Common myeloid progenitor, CD34-positive (primary cell): ENCODE results near the gene CD1D.

Experiments
- CTCF ChIA-PET: fragments of 350-600 bp; sonication (Branson Sonifier 250); formaldehyde crosslinking; loops from one replicate; lab custom pipeline; 2021; ENCODE audit warnings: antibody characterized with exemption; lab: Charles Lee
- POLR2A ChIA-PET: fragments of 350-600 bp; sonication (Branson Sonifier 250); formaldehyde crosslinking; loops from one replicate; lab custom pipeline; 2021; ENCODE audit warnings: antibody characterized with exemption; lab: Charles Lee
- DNase-seq, 3 donors: peaks; one replicate each; pipeline versions ENCODE4 v3.0.0 to v3.0.0-alpha.2; 2013
- H3K27ac ChIP-seq, 2 experiments: 1 replicate in 1 of 2; 2 replicates in 1 of 2; pipeline ENCODE4 v1.7.0; 2013; ENCODE audit warnings: inconsistent platforms in 2 of 2, low read length in 2 of 2, mild to moderate bottlenecking in 2 of 2, low read depth in 1 of 2, moderate library complexity in 1 of 2; ENCODE audit not compliant: severe bottlenecking in 2 of 2, insufficient read depth in 1 of 2, poor library complexity in 1 of 2
- H3K27me3 ChIP-seq, 5 experiments: replicated peaks in 2 of 5; 1 replicate in 3 of 5; 2 replicates in 2 of 5; pipeline versions ENCODE4 v1.6.1 to v1.7.0; 2013; ENCODE audit warnings: low read length in 4 of 5, mild to moderate bottlenecking in 2 of 5, moderate library complexity in 2 of 5, inconsistent platforms in 1 of 5; ENCODE audit not compliant: insufficient read depth in 5 of 5, control insufficient read depth in 4 of 5
- H3K36me3 ChIP-seq, 4 experiments: 1 replicate in 2 of 4; 2 replicates in 2 of 4; pipeline versions ENCODE4 v1.6.1 to v1.7.0; 2013; ENCODE audit warnings: low read length in 3 of 4, control low read depth in 1 of 4, mild to moderate bottlenecking in 1 of 4; ENCODE audit not compliant: control insufficient read depth in 4 of 4, insufficient read depth in 4 of 4
- H3K4me1 ChIP-seq, 4 experiments: 1 replicate in 3 of 4; 2 replicates in 1 of 4; pipeline versions ENCODE4 v1.6.1 to v1.7.1; 2013; ENCODE audit warnings: low read length in 3 of 4, mild to moderate bottlenecking in 3 of 4, control low read depth in 1 of 4, inconsistent platforms in 1 of 4, moderate library complexity in 1 of 4; ENCODE audit not compliant: control insufficient read depth in 4 of 4, insufficient read depth in 4 of 4; ENCODE audit errors: control extremely low read depth in 1 of 4
- H3K4me3 ChIP-seq, 7 experiments: 1 replicate in 4 of 7; 2 replicates in 3 of 7; pipeline versions ENCODE4 v1.5.1 to v1.7.0; 2013; ENCODE audit warnings: mild to moderate bottlenecking in 7 of 7, low read length in 6 of 7, moderate library complexity in 6 of 7, inconsistent platforms in 2 of 7, low read depth in 2 of 7, control low read depth in 1 of 7; ENCODE audit not compliant: insufficient read depth in 4 of 7, control insufficient read depth in 1 of 7; ENCODE audit errors: extremely low read depth in 1 of 7
- H3K9me3 ChIP-seq, 5 experiments: 1 replicate in 4 of 5; 2 replicates in 1 of 5; pipeline versions ENCODE4 v1.6.1 to v1.7.1; 2013; ENCODE audit warnings: low read length in 4 of 5, mild to moderate bottlenecking in 2 of 5, inconsistent platforms in 1 of 5, low read depth in 1 of 5, moderate library complexity in 1 of 5; ENCODE audit not compliant: control insufficient read depth in 4 of 5, insufficient read depth in 2 of 5; ENCODE audit errors: control extremely low read depth in 1 of 5
- WGBS: methylation state at CpG from one replicate; pipeline ENCODE4 v1.1.5; 2013; ENCODE audit not compliant: insufficient coverage; 5-methylcytosine and 5-hydroxymethylcytosine counted together

Gene CD1D

DNA sequence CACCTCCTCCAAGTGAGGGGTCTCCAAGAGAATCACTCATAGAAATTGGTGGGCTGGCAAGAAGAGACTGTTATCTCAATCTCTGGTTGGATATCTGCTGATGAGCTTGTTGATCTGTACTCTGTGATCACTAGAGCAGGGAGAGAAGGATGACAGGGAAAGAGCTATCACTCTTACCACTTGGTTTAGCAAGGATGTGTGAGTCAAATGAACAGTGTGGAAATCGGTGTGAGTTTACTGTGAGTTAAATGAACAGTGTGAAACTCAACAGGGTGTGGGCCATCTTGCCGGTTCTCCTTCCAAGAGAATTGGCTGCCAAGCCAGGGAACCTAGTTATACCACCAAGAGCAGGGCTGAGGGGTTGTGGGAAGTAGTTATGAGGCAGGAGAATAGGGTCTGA is 33.3 kb upstream of the CD1D start:
- POLR2A ChIA-PET = no interaction called here
- DNase-seq = no peak
- CTCF ChIA-PET = interaction anchor here (1.0 kb wide), 1 partner anchor 23 kb away, joined by 3 read pairs; no protein-coding TSS in a partner anchor
- H3K4me1 ChIP-seq = peaks cover 7 to 26% (median 19%) of the 10 kb centered on the region in 4 experiments
- no peaks in the 10 kb centered on the region for H3K36me3 ChIP-seq
- H3K27ac ChIP-seq = no peak overlapping the region
- no peaks in the 10 kb centered on the region for H3K27me3 ChIP-seq
- peaks cover 0 to 3% (median 0%) of the 10 kb centered on the region in 5 experiments for H3K9me3 ChIP-seq
- WGBS = 76% methylated on average over 2 of the region's 2 CpGs
- no peak overlapping the region for H3K4me3 ChIP-seq

DNA sequence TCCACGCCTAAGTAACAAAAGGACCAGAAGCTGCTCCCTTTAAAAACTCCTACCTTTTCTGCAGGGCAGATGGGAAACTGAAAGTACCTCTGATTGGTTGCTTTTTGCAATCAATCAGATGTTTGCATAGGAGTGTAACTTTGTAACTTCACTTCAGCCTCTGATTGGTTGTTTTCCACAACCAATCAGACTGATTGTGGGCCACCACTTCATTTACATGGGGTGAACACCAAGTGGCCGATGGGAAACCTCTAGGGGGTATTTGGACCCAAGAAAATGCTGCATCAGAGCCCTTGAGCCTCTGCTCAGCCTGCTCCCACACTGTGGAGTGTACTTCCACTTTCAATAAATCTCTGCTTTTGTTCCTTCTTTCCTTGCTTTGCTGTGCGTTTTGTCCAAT is 32.8 kb upstream of the CD1D start:
- ChIA-PET CTCF (interaction anchor here (1.0 kb wide), 1 partner anchor 23 kb away, joined by 3 read pairs; no protein-coding TSS in a partner anchor), POLR2A (no interaction called here)
- peaks cover 0 to 3% (median 0%) of the 10 kb centered on the region in 5 experiments for H3K9me3 ChIP-seq
- peaks cover 7 to 26% (median 19%) of the 10 kb centered on the region in 4 experiments for H3K4me1 ChIP-seq
- peak in 1 of 3 donors; percentile 12 for DNase-seq
- no peaks in the 10 kb centered on the region for H3K27me3 ChIP-seq
- no peaks in the 10 kb centered on the region for H3K36me3 ChIP-seq
- 79% methylated on average over 2 of the region's 3 CpGs for WGBS
- no peak overlapping the region for H3K4me3 ChIP-seq
- H3K27ac ChIP-seq = no peak overlapping the region

DNA sequence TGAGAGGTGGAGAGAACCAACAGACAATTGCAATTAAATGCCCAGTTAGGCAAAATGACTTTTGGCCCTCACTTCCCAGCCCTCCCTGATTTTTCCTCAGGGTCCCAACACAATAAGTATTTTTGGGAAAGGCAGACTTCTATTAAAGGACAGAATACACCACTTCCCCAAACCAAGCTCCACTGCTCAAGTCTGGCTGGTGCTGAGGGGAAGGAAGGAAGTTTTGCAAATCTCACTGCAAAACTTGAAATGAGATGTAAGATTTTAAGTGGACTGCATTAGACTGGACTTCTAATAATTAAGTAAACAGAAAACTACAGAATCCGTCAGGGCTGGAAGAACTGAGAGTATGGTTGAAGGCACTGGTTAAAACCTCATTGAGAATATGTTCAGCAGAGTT is 32.2 kb upstream of the CD1D start:
- Histone ChIP-seq H3K27me3 (no peaks in the 10 kb centered on the region), H3K4me3 (peak overlapping the region in 1 of 7 experiments; percentile 3), H3K36me3 (no peaks in the 10 kb centered on the region), H3K27ac (no peak overlapping the region), H3K4me1 (peaks cover 7 to 26% (median 19%) of the 10 kb centered on the region in 4 experiments), H3K9me3 (peaks cover 0 to 3% (median 0%) of the 10 kb centered on the region in 5 experiments)
- 0% methylated on average over 1 of the region's 1 CpG for WGBS
- POLR2A ChIA-PET = no interaction called here
- DNase-seq = peak; percentile 4 to 38 (median 23)
- CTCF ChIA-PET = interaction anchor here (1.0 kb wide), 1 partner anchor 24 kb away, joined by 3 read pairs; no protein-coding TSS in a partner anchor

DNA sequence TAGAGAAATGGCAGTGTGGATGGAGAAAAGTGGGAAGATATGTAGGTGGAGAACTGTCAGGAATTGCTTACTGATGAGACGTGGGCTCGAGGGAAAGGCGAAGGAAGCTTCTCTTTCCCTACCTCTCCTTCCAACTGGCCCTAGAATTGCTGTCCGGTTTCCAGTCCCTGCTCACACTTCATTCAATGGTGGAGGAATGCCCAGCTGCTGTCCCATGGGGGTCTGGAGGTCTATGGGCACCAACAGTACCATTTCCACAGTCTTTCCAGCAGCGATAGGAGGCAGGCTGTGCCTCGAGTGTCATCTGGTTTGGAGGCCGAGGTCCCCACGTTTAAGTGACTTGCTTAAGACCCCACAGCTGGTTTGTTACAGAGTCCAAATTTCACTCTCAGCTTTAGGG is 31.5 kb upstream of the CD1D start:
- no peak for DNase-seq
- no peak overlapping the region for H3K27ac ChIP-seq
- ChIA-PET CTCF (no interaction called here), POLR2A (no interaction called here)
- peaks cover 7 to 26% (median 19%) of the 10 kb centered on the region in 4 experiments for H3K4me1 ChIP-seq
- H3K36me3 ChIP-seq = no peaks in the 10 kb centered on the region
- 71% methylated on average over 8 of the region's 8 CpGs for whole genome bisulfite sequencing
- peaks cover 0 to 3% (median 0%) of the 10 kb centered on the region in 5 experiments for H3K9me3 ChIP-seq
- no peaks in the 10 kb centered on the region for H3K27me3 ChIP-seq
- H3K4me3 ChIP-seq = peak overlapping the region in 6 of 7 experiments; percentile 62 to 89 (median 79)

DNA sequence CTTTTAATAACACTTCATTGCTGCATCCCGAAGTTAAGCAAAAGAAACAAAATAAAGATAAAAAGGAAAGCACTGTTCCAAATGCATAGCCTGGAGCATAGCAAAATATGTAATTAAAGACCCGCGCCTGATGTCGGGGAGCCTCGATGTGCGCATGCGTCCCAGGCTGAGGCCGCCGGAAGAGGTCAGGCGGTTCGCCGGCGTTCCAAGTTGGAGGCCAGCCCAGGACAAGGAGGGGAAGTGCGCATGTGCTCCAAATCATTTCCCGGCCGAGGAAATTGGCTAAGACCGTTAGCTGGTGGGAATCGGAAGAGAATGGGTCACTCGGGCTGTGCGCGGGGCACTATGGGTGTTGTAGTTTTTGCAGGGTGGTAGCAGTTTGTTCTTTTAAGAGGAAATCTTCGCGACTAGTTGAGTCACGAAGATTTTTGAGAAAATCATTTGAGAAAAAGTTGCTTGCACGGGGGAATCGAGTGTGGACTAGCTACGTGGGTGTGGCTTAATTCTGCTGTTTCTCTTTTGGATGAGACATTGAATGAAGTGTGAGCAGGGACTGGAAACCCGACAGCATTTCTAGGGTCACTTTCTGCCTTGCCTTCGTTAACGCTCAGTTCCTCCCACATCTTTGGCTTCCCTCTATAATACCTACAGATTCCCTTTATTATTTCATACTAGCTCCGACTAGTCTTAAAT is 31.0 kb upstream of the CD1D start:
- H3K4me1 ChIP-seq = peaks cover 7 to 26% (median 19%) of the 10 kb centered on the region in 4 experiments
- peak overlapping the region in 1 of 2 experiments; percentile 10 for H3K27ac ChIP-seq
- H3K9me3 ChIP-seq = peaks cover 0 to 3% (median 0%) of the 10 kb centered on the region in 5 experiments
- CTCF ChIA-PET = no interaction called here
- H3K36me3 ChIP-seq = no peaks in the 10 kb centered on the region
- peak overlapping the region; percentile 58 to 89 (median 71) for H3K4me3 ChIP-seq
- H3K27me3 ChIP-seq = peaks cover 0 to 5% (median 0%) of the 10 kb centered on the region in 5 experiments
- POLR2A ChIA-PET = no interaction called here
- 16% methylated on average over 31 of the region's 31 CpGs for WGBS
- DNase-seq = peak; percentile 80 to 86 (median 84)

DNA sequence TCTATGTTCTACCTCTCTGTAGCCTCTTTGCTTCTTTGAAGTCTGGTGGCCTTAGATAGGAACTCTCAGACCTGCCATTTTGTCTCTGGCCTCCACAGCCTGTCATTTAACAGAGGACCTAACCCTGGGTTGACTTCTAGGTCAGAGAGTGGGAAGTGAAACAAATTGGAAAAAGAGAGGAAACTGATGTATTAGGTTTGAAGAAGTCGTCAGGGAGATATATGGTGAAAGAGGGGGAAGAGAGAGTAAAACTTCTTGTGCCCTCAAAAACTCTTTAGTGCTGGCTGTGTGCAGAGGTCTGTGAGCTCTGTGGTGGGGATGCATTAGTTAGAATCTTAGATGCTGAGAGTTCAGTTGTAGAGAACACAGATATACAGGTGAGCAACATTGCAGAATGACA is 30.2 kb upstream of the CD1D start:
- no peak for DNase-seq
- Histone ChIP-seq H3K4me3 (peak overlapping the region in 5 of 7 experiments; percentile 62 to 89 (median 87)), H3K9me3 (peaks cover 0 to 3% (median 0%) of the 10 kb centered on the region in 5 experiments), H3K27ac (no peak overlapping the region), H3K4me1 (peaks cover 7 to 26% (median 19%) of the 10 kb centered on the region in 4 experiments), H3K27me3 (peaks cover 0 to 7% (median 0%) of the 10 kb centered on the region in 5 experiments), H3K36me3 (no peaks in the 10 kb centered on the region)
- WGBS = 73% methylated on average over 1 of the region's 1 CpG
- POLR2A ChIA-PET = no interaction called here
- CTCF ChIA-PET = no interaction called here

DNA sequence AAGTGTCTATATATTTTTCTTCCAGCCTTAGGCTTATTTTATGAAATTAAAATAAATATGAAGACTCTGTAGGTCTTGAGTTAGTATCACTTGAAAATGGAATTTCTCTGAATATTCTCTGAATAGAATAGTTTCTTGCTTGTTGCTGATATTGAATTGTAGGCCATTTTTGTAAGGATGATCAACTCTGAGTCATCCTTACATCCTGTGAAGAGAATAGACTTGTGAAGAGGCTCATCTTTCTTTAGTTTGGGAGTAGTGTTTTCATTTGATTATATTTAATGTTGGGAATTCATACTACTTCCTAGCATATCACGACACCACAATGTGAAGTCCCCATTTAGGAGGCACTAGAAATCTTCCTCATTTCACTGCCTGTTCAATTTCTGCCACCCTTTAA is 27.5 kb upstream of the CD1D start:
- peaks cover 7 to 25% (median 18%) of the 10 kb centered on the region in 4 experiments for H3K4me1 ChIP-seq
- H3K27ac ChIP-seq = no peak overlapping the region
- POLR2A ChIA-PET = no interaction called here

More for the DNA sequence above, 27.5 kb upstream of the CD1D start:
- H3K4me3 ChIP-seq = no peak overlapping the region
- no CpG with 5 or more reads among the region's 1 CpG for WGBS
- DNase-seq = no peak
- H3K9me3 ChIP-seq = no peaks in the 10 kb centered on the region
- CTCF ChIA-PET = no interaction called here
- H3K27me3 ChIP-seq = peaks cover 0 to 7% (median 0%) of the 10 kb centered on the region in 5 experiments
- H3K36me3 ChIP-seq = no peaks in the 10 kb centered on the region
